Measurements from ENCODE around the gene CDC73. TPM values are rescaled to one million over a fixed set of nuclear protein-coding genes. Genes with fewer than 3 reads are reported as not detected.
A peak's percentile ranks its signal among the peaks of the same experiment; 100 is the strongest.

Gene CDC73
- 25.8 and 29.9 TPM in 2 replicates for total RNA-seq (2014; rRNA removed)
- 28.6 TPM for polyA plus RNA-seq (2012)

DNA sequence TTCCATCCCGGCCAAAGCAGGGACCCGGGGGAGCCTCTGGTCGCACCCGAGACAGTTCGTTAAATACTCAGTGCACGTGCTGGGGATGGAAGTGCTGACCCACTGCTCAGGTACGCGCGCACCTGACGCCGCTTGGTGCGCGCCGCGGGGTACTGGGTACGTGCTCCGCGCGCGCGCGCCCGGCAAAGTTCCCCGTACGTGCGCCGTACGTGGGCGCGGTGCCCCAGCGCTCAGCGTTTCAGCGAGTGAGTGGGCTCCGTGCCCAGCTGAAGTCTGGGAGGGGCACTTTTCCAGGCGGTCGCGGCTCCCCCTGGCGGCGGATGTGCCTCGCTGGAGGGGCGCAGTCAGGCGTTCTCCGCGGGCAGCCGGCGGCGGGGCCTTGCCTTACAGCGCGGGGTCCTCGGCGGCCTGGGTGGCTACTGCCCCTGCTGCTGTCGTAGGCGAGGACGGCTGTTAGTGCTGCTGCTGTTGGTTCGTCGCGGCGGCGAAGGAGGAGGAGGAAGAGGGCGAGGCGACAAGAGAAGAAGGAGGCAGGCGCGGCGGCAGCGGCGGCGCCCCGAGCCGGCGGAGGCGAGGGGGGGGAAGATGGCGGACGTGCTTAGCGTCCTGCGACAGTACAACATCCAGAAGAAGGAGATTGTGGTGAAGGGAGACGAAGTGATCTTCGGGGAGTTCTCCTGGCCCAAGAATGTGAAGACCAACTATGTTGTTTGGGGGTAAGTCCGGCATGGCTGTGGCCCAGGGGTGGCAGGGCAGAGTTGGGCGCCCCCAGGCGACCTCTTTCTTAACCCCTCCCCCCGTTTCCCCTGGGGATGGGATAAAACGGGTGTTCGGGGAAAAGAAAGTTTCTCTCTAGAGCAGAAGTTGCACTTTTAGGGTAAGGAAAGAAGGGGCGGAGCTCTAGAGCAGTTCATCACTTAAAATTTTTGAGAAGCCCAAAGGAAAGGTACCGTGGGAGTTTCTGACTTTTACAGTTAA lies at the start of gene CDC73:
TSS of gene CDC73 (plus strand) at position 416 of the 978 bp plus-strand sequence. CDS start at position 586, 170 bp downstream.
- DNase-seq (ENCODE audit: low read depth) = peak; percentile 96

DNA sequence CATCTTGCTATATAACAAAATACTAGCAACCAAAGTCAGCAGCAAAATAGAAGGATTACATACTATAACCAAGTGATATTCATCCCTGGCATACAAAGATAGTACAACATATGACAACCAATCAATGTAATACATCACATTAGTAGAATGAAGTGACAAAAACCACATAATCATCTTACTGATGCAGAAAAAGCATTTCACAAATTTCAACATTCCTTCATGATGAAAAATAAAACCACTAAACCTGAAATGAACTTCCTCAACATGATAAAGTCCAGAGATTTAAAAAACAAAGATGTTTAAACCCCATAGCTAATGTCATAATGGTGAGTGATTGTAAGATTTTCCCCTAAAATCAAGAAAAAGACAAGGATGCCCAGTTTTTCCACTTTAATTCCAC lies 43.8 kb upstream of the CDC73 start:
- peak; percentile 34 for DNase-seq (ENCODE audit: low read depth)

DNA sequence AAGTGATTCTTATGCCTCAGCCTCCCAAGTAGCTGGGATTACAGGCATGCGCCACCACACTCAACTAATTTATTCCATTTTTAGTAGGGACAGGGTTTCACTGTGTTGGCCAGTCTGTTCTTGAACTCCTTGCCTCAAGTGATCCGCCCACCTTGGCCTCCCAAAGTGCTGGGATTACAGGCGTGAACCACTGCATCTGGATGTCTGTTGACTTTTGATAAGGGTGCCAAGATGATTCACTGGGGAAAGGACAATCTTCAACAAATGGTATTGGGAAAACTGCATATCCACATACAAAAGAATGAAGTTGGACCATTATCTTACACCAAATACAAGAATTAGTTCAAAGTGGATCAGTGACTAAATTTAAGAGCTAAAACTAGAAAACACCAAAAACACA lies 42.6 kb upstream of the CDC73 start:
- DNase-seq (ENCODE audit: low read depth) = no peak

DNA sequence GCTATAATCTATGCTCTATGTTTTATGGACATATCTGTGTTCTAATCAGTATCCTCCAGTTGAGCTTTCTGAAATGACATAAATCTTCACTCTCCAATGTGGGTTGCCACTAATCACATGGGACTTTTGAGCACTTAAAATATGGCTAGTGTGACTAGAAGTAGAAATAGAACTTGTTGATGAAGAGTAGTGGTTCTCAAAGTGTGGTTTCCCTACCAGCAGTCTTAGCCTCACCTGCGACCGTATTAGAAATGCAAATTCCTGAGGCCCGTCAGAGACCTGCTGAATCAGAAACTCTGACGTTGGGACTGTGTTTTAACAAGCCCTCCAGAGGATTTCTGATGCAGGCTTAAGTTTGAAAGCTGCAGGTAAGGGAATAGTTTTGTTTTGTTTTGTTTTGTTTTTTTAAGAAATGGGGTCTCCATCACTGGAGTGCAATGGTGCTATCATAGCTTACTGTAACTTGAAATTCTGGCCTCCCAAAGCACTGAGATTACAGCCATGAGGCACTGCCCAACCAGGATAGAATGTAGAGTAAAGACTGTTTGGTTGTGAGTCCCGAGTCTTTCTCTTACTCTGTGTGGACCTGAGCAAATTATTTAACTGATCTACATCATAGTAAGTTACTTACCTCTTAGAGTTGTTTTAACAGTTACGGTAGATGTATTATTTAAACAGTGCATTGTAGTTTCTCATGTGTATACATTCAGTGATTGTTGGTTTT lies 38.3 kb upstream of the CDC73 start:
- no peak for DNase-seq (ENCODE audit: low read depth)

DNA sequence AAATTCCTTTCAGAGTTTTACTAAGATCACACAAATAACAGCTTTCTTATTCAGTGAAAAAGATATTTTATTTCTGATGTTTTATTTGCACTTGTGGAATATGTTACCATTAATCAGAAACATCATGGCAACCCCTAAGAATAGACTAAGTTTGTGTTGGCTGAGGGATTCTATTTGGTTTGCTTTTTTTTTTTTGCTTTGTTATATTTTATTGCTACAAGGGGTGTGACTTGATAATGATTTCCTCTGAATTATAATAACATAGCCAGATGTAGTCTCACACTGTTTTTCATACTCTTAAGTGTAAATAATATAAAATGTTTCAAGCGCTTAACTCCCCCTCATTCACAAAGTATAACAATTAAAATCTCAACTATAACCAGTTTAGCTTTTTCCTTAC lies 36.6 kb upstream of the CDC73 start:
- no peak for DNase-seq (ENCODE audit: low read depth)

DNA sequence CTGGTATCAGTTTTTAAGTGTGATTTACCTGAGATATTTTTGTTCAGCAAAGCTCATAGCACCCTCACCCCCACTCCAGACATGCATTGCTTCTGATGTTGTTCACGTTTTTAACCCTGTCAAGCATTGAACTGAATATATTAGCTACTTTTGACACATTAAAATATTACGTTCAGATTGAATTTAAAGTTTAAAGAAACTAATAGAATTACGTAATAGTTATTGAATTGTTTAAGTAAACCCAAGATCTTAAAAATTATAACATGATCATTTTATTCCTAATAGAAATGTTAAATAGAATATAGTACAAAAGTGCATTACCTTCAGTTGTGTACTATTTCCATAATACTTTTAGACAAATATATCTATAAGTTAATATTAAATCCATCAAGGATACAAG lies 35.5 kb upstream of the CDC73 start:
- DNase-seq (ENCODE audit: low read depth) = no peak

DNA sequence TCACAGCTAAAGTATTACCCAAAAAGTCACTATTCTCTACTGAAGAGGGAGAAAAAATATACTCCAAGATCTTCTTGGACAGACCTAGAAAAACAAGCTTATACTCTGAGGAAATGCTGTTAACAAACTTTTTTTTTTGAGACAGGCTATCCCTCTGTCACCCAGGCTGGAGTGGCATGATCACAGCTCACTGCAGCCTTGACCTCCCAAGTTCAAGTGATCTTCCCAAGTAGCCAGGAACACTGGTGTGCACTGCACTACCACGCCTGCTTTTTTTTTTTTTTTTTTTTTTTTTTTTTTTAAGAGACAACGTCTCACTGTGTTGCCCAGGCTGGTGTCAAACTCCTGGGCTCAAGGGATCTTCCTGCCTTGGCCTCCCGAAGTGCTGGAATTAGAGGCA lies 33.9 kb upstream of the CDC73 start:
- DNase-seq (ENCODE audit: low read depth) = no peak

DNA sequence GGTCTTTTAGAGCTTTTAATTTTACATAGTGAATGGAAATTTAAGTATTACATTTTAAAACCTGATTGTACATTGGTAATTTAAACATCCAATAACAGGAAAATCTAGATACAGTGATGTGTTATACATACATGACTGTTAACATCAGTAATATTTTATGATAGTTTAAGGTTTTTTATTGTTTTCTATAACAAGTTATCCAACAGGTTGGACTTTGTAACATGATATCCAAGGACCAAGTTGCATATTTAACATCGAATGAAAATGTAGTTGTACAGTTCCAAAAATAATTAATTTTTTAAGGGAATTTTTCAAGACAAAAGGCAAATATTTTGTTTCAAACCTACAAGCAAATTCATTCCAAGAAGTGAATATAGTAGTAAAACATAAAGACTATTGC lies 31.0 kb upstream of the CDC73 start:
- no peak for DNase-seq (ENCODE audit: low read depth)

DNA sequence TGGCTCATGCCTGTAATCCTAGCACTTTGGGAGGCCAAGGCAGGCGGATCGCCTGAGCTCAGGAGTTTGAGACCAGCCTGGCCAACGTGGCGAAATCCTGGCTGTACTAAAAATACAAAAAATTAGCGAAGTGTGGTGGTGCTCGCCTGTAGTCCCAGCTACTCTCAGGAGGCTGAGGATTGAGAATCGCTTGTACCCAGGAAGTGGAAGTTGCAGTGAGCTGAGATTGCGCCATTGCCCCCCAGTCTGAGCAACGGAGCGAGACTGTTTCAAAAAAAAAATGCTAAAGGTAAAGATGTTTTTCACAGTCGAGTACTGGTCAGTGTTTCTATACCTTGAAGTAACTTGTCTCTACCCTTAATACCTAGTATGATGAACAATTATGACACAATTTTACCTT lies 27.7 kb upstream of the CDC73 start:
- no peak for DNase-seq (ENCODE audit: low read depth)

DNA sequence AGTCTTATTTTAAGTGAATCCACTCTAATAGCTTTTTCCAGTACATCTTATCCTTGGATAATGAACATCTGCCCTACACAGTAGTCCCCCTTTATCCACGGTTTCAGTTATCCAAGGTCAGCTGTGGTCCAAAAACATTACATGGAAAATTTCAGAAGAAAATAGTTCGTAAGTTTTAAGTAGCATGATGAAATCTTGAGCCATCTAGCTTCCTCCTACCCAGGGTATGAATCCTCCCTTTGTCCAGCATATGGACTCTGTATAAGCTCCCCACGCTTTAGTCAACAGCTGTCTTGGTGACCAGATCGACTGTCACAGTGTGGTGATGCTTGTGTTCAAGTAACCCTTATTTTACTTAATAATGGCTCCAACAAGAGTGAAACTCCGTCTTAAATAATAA lies 19.2 kb upstream of the CDC73 start:
- no peak for DNase-seq (ENCODE audit: low read depth)

DNA sequence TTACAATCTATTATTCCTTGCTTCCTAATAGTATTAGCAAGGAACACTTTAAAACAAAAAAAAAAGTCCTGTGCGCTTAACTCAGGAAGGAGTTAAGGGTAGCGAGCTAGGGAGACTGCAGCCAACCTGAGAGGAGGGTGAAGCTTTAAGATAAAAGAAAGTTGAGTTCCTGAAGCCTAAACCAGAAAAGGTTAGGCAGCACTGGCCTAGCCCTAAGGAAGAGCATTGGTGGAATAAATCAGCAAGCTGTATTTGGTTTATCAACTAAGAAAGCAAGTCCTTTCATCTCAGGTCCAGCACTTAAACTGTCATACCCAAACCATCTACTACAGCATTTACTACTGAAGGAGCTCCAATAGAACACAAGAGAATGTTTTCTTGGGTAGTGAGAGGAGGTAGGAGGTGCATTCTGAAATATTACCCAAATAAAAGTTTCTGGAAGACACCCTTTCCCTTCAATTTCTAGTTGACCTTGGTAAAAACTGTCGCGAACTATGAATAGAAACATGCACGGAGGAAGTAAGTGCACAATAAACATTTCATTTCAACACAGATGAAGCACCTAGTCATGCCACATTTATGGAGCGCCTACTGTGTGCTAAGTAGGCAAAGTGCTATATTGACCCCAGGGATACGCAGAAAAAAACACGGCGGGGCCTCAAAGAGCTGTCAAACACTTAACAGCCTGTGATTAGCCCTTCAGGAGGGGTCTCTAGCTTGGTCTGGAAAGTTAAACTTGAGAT lies 17.9 kb upstream of the CDC73 start:
- DNase-seq (ENCODE audit: low read depth) = no peak

DNA sequence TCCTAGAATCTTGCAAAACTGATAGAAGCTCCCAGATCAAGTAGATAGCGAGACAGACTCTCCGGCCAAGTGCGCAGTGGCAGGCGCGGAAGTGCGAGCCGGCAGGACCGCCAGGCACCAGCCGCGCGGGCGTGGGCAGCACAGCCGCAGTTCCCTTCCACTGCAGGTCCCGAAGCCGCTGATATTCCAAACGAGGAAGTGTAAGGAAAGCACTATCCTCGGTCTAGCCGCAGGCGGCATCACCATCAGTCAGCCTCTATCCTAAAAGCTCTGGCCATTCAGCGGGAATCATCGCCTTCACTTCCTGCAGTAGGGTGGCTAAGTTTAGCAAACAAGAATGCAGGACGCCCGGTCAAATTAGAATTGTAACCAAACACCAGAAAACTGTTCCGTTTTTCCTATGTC lies 17.3 kb upstream of the CDC73 start:
- peak; percentile 58 for DNase-seq (ENCODE audit: low read depth)

DNA sequence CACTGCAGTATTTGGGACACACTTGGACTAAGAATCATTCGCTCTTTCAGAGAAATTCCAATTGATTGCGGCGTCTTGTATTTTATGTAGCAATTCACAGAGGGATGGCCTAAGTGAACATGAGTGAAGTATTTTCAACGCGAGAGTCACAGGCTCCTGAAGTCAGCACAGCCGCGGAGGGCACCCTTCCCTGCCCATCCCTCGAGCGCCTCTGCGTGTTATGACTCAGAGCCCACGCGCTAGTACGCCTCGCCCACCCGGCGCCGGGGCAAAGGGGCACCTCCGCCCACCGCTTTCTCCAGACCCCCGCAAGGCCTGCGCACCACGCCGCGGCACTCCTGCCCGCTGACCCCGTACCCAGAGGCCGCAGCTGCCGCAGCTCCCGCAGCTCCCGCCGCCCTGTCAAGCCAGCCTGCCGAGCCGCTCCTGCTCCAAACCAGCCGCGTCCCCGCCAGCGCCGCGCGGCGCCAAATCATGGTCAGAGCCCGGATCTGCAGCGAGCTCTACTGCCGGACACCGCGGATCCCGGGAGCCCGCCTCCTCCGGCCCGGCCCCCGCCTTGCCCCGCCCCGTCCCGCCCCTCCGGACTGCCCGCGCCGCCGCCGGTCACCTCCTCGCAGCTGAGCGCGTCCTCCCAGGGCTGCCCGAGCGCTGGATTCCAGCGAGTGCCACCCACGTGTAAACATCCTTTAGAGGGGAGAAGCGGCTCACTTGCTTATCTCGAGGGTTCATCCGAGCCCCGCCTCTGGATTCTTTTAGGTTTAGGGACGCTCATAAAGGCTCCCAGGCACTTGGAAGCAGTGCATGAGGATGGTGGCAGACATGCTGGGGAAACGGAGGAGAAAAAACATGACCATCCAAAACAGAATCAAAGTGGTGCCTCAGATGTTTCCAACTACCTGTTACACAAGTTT lies 16.7 kb upstream of the CDC73 start, which contains the start of gene GLRX2:
TSS of gene GLRX2 (minus strand) at position 508 of the 914 bp plus-strand sequence. CDS start at position 476, 32 bp downstream.
- DNase-seq (ENCODE audit: low read depth) = peak; percentile 87

DNA sequence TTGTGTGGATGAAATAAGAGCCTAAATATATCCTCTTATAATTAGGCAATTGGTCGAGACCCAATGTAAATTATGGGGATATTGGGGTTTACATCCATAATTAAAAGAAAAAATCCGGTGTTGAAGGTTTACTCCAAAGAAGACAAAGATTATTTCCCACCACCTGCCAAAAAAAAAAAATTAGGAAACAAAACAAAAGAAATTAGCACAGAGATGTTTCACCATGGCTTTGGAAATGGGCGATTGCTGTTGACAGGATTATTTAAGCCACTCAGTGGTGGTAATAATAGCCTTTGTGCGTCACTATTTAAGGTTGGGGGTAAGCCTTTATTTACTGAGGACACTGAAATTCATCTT lies 16.0 kb upstream of the CDC73 start:
- no peak for DNase-seq (ENCODE audit: low read depth)

DNA sequence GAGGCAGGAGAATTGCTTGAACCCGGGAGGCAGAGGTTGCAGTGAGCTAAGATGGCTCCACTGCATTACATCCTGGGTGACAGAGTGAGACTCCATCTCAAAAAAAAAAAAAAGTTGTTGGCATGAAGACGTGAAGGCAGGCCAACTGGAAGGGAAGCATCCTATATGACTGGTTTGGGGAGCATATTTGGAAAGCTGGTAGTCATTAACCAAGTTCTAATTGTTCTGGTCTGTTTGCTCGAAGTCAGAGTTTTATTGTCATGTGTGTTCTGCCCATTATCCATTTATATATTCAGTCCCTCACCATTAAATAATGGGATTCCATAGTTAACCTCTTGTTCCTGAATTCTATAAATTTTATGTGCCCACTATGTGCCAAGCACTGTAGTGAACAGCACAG lies 13.4 kb upstream of the CDC73 start:
- no peak for DNase-seq (ENCODE audit: low read depth)

DNA sequence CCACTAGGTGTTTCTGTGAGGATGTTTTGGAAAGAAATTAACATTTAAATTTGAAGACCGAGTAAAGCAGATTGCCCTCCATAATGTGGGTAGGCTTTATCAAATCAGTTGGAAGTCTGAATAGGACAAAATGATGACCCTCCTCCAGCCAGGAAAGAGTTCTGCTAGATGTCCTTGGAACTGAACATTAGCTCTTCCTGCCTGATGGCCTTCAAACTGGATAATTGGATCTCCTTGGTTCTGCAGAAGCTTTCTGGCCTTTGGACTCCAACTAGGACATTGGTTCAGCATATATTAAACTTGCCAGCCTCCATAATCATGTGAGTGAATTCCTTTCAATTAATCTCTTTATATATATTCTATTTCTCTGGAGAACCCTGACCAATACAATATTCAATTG lies 12.2 kb upstream of the CDC73 start:
- DNase-seq (ENCODE audit: low read depth) = no peak

DNA sequence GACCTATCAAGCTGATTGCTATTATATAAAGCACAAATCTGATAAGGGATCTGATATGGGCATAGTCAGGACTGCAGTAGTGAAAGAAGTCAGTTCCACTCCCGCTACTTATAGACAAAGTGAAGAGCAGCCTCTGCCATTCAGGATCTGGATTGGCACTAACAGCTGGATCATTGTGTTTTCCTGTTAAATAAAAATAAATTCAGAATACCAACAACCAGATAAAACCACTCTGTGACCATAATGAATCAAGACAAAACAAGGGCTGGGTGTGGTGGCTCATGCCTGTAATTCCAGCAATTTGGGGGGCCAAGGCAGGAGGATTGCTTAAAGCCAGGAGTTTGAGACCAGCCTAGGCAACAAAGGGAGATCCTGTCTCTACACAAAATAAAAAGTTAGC lies 11.6 kb upstream of the CDC73 start:
- DNase-seq (ENCODE audit: low read depth) = peak; percentile 72

DNA sequence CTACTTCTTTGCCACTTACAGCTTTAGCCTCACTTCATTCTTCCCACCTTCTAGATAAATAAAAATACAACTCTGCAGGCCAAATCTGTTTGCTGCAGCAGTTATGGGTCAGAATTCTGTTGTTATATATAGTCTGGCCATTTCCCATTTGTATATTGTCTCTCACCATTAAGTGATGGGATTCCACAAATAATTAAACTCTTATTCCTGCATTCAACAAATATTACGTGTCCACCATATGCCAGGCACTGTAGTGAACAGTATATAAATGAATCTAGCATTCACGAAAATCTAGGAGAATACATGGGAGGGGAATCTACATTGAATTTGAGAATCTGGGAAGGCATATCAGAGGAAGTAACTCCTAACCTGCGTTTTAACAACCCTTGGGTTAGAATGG lies 11.0 kb upstream of the CDC73 start:
- DNase-seq (ENCODE audit: low read depth) = no peak

DNA sequence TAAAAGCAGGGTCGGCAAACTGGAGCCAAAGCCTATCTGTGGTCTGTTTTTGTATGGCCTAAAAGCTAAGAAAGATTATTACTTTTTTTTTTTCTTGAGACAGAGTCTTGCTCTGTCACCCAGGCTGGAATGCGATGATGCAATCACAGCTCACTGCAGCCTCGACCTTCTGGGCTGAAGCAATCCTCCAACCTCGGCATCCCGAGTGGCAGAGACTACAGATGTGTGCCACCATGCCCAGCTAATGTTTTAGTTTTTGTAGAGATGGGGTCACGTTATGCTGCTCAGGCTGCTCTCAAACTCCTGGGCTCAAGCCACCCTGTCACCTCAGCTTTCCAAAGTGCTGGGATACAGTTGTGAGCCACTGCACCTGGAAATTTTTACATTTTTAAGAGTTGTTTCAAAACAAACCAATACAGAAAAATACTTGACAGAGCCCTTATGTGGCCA lies 10.2 kb upstream of the CDC73 start:
- DNase-seq (ENCODE audit: low read depth) = peak; percentile 81

DNA sequence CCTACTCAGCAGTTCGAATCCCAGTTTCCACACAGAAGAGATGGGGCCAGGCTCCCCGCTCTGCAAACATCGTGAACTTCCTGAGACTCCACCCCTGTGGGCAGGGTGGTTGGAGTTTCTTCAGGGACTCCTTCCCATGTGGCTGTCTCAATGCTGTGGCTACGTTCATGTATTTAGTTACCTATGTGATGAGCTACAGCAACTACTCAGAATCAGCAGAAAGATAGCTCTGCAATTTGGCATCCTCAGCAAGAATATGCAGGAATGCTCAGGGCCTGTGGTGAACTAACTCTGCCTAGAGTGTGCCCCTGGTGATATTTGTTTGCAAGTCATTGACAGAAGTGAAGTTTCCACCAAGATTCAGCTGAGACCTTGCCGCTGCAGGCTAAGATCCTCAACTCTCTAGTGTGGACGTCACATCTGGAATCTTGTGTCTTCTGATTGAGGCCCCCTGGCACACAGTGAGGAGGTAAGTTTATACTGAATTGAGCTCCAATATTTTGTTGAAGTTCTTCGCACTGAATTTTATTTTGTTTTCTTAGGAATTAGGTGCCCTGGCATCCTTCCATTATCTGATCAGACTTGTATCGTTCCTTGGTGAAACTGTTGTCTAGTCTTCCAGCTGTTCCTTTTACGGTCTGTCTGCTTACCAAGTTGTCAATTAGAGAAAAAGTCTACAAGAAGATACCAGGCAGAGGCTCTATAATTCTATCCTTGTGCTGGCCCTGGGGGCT lies 8.4 kb upstream of the CDC73 start:
- DNase-seq (ENCODE audit: low read depth) = no peak
